MCF 10A (cell line): ENCODE results near the gene HSPA12B. TPM values are rescaled to one million over a fixed set of nuclear protein-coding genes. Genes with fewer than 3 reads are reported as not detected.

Experiments used
- BruUV-seq: library from RNA; stranded (reverse); fragments of 400-500 nt; replicated peaks from 2 replicates; lab custom pipeline; 2021; lab: Mats Ljungman, UMichigan
- CTCF ChIA-PET: fragments of 300-600 bp; sonication (Branson Sonifier 250); formaldehyde crosslinking; extraction: SDS; loops from one replicate; lab custom pipeline; 2021; ENCODE audit warnings: antibody characterized with exemption, inconsistent platforms; lab: Yijun Ruan, JAX
- POLR2A ChIA-PET: fragments of 300-600, 350-650 bp; sonication (Branson Sonifier 250); formaldehyde crosslinking; extraction: SDS; loops from one replicate; lab custom pipeline; 2020; ENCODE audit warnings: antibody characterized with exemption, inconsistent platforms; lab: Yijun Ruan, JAX
- DNase-seq: peaks from one replicate; pipeline ENCODE4 v3.0.0-alpha.2; 2018; ENCODE audit not compliant: unreplicated experiment
- H3K27ac Mint-ChIP-seq: one replicate; pipeline ENCODE4 v1.8.0; 2022; ENCODE audit warnings: mild to moderate bottlenecking, low read depth, mixed read lengths; ENCODE audit not compliant: unreplicated experiment
- H3K27me3 Mint-ChIP-seq: one replicate; pipeline ENCODE4 v1.8.0; 2022; ENCODE audit warnings: mixed read lengths; ENCODE audit not compliant: insufficient read depth, unreplicated experiment
- H3K36me3 Mint-ChIP-seq: one replicate; pipeline ENCODE4 v1.8.0; 2022; ENCODE audit warnings: mild to moderate bottlenecking, moderate library complexity, mixed read lengths; ENCODE audit not compliant: insufficient read depth, unreplicated experiment
- H3K4me1 Mint-ChIP-seq: one replicate; pipeline ENCODE4 v1.8.0; 2022; ENCODE audit warnings: mixed read lengths; ENCODE audit not compliant: insufficient read depth, unreplicated experiment
- H3K4me3 Mint-ChIP-seq: one replicate; pipeline ENCODE4 v1.8.0; 2022; ENCODE audit warnings: mild to moderate bottlenecking, moderate library complexity, mixed read lengths; ENCODE audit not compliant: unreplicated experiment
- H3K9me3 Mint-ChIP-seq: one replicate; pipeline ENCODE4 v1.8.0; 2022; ENCODE audit warnings: mixed read lengths; ENCODE audit not compliant: unreplicated experiment
- intact Hi-C: fragments of 100-400 bp; cut with micrococcal nuclease; formaldehyde crosslinking; loops from 2 replicates; pipeline ENCODE4 v1.14.1; 2022
- total RNA-seq: library from RNA; stranded (reverse); gene quantifications from 2 replicates; pipeline ENCODE4 v1.2.3, GENCODE V29; 2022
- TF ChIP-seq, protein P1 (sequence below): fragments of 200-600 bp; IDR thresholded peaks from one replicate; pipeline ENCODE4 v1.8.0; 2022; ENCODE audit warnings: antibody characterized with exemption, mild to moderate bottlenecking; ENCODE audit not compliant: unreplicated experiment

The HSPA12B gene
- total RNA-seq, 1 experiment from 2014 or later = not detected

DNA sequence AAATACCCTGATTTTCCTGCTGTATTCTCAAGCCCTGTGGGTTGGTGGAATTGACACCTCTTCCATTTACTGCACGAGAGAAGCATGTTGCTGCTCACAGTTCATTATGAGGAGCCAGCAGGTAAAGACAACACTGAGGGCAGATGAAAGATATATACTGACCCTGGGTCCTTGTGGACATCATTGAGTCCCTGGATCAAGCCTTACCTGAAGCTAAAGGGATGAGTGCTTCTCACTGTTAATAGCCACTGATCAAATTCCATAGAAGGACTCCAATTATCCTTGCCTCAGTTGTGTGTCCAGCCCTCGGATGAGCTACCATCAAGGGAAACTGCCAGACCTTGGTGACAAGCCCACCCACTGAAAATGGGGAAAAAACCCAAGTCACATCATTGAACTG lies 12.4 kb upstream of the HSPA12B start:
- TF ChIP-seq, protein P1, sequence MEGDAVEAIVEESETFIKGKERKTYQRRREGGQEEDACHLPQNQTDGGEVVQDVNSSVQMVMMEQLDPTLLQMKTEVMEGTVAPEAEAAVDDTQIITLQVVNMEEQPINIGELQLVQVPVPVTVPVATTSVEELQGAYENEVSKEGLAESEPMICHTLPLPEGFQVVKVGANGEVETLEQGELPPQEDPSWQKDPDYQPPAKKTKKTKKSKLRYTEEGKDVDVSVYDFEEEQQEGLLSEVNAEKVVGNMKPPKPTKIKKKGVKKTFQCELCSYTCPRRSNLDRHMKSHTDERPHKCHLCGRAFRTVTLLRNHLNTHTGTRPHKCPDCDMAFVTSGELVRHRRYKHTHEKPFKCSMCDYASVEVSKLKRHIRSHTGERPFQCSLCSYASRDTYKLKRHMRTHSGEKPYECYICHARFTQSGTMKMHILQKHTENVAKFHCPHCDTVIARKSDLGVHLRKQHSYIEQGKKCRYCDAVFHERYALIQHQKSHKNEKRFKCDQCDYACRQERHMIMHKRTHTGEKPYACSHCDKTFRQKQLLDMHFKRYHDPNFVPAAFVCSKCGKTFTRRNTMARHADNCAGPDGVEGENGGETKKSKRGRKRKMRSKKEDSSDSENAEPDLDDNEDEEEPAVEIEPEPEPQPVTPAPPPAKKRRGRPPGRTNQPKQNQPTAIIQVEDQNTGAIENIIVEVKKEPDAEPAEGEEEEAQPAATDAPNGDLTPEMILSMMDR = no peak
- no peak overlapping the region for H3K27ac Mint-ChIP-seq
- DNase-seq = no peak
- H3K27me3 Mint-ChIP-seq = peaks cover 51% of the 10 kb centered on the region
- no peak overlapping the region for H3K4me3 Mint-ChIP-seq
- no peaks in the 10 kb centered on the region for H3K9me3 Mint-ChIP-seq
- no peaks in the 10 kb centered on the region for H3K4me1 Mint-ChIP-seq
- intact Hi-C loops = no loop called here
- BruUV-seq = no TSS peak
- ChIA-PET CTCF (interaction anchor here (0.6 to 3.0 kb wide), 7 partner anchors 9 to 667 kb away, joined by 3 to 22 read pairs (median 5); no protein-coding TSS in a partner anchor), POLR2A (interaction anchor here (0.7 to 0.8 kb wide), 2 partner anchors 37 to 258 kb away, joined by 3 to 6 read pairs; no protein-coding TSS in a partner anchor)
- no peaks in the 10 kb centered on the region for H3K36me3 Mint-ChIP-seq

DNA sequence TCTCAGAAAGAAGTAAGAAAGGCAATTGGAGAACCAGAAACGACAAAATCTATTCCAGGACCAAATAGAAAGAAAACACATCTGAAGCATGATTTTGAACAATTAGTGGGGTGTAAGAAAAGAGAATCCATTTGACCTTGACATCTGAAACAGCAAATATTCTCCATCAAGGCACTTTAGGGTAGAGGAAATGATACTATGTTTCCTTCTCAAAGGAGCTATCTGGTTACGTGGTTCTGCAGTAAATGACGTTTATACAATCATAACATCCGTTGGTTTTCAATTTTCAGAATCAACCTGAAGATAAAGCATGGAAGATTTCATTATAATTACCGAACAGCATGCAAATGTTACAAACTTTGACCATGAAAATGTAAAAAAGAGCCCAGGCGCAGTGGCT lies 11.9 kb upstream of the HSPA12B start:
- H3K27ac Mint-ChIP-seq = no peak overlapping the region

GRCh38 chr20:3721912-3722311 lies 10.6 kb upstream of the HSPA12B start:
- ChIA-PET POLR2A (interaction anchor here (0.6 kb wide), 2 partner anchors 32 to 970 kb away, joined by 3 to 4 read pairs; no protein-coding TSS in a partner anchor), CTCF (interaction anchor here (0.7 to 1.6 kb wide), 5 partner anchors 10 to 46 kb away, joined by 3 to 5 read pairs (median 3); partner anchors contain the start of gene SIGLEC1)
- no peak overlapping the region for H3K4me3 Mint-ChIP-seq
- no peaks in the 10 kb centered on the region for H3K9me3 Mint-ChIP-seq
- H3K36me3 Mint-ChIP-seq = no peaks in the 10 kb centered on the region
- peaks cover 2% of the 10 kb centered on the region for H3K4me1 Mint-ChIP-seq
- intact Hi-C loops = no loop called here
- TF ChIP-seq, protein P1 = no peak
- no peak for DNase-seq
- BruUV-seq = no TSS peak
- H3K27ac Mint-ChIP-seq = no peak overlapping the region
- peaks cover 56% of the 10 kb centered on the region for H3K27me3 Mint-ChIP-seq

More for the DNA sequence above, 11.9 kb upstream of the HSPA12B start:
- H3K9me3 Mint-ChIP-seq = no peaks in the 10 kb centered on the region
- POLR2A ChIA-PET = interaction anchor here (0.7 kb wide), 1 partner anchor 257 kb away, joined by 3 read pairs; no protein-coding TSS in a partner anchor
- intact Hi-C loops = no loop called here
- no peaks in the 10 kb centered on the region for H3K36me3 Mint-ChIP-seq
- H3K4me3 Mint-ChIP-seq = no peak overlapping the region
- no peaks in the 10 kb centered on the region for H3K4me1 Mint-ChIP-seq
- peaks cover 51% of the 10 kb centered on the region for H3K27me3 Mint-ChIP-seq
- TF ChIP-seq, protein P1 = no peak
- CTCF ChIA-PET = interaction anchor here (0.6 to 2.3 kb wide), 6 partner anchors 10 to 668 kb away, joined by 3 to 22 read pairs (median 3); no protein-coding TSS in a partner anchor
- no peak for DNase-seq
- BruUV-seq = no TSS peak

DNA sequence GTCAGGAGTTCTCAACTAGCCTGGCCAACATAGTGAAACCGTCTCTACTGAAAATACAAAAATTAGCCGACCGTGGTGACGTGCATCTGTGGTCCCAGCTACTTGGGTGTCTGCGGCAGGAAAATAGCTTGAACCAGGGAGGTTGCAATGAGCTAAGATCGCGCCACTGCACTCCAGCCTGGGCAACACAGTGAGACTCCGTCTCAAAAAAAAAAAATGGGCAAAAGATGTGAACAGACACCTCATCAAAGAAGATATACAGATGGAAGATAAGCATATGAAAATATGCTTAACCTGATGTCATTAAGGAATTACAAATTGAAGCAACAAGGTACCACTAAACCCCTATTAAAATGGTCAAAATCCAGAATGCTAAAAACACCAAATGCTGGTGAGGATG lies 9.2 kb upstream of the HSPA12B start:
- BruUV-seq = no TSS peak
- no peak for DNase-seq
- TF ChIP-seq, protein P1 = no peak
- CTCF ChIA-PET = interaction anchor here (0.9 to 1.6 kb wide), 2 partner anchors 12 to 25 kb away, joined by 3 read pairs; no protein-coding TSS in a partner anchor
- no peaks in the 10 kb centered on the region for H3K9me3 Mint-ChIP-seq
- no peaks in the 10 kb centered on the region for H3K36me3 Mint-ChIP-seq
- H3K4me3 Mint-ChIP-seq = no peak overlapping the region
- intact Hi-C loops = no loop called here
- H3K27me3 Mint-ChIP-seq = peaks cover 66% of the 10 kb centered on the region
- POLR2A ChIA-PET = no interaction called here
- H3K27ac Mint-ChIP-seq = no peak overlapping the region
- H3K4me1 Mint-ChIP-seq = peaks cover 13% of the 10 kb centered on the region
